HG02571 (cell line): Measurements from ENCODE around the gene HCN2.

Source experiments
- ATAC-seq: cut with Tn5 transposase; IDR thresholded peaks from one replicate; pipeline ENCODE4 v1.9.1; 2021; ENCODE audit warnings: mild to moderate bottlenecking, moderate library complexity; ENCODE audit not compliant: unreplicated experiment

HCN2 gene

DNA sequence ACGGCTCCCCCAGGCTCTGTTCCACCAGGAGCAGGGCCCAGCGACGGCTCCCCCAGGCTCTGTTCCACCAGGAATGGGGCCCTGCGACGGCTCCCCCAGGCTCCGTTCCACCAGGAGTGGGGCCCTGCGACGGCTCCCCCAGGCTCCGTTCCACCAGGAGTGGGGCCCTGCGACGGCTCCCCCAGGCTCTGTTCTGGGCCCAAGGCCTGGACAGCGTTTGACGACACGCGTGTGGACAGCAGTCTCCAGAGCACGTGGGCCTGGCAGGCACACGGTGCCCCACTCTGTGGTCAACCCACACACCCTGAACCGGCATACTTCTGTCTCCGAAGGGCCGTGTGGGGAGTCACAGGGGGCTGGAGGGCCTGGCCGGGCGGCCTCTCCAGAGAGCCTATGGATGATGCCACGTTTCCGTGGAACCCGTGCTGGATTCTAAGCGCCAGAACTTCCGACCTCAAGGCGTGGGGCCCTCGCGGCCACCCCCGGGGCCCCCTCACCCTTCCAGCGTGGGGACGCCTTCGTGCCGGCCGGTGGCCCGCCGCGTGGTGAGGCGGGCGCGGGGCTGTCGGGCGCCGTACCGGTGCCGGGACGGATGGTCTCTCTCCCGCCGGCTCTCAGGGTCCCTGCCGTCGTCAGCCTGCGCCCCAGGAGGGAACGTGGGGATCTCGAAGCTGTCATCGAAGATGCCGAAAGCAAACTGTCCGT is 61.6 kb downstream of the HCN2 start:
- no peak for ATAC-seq

DNA sequence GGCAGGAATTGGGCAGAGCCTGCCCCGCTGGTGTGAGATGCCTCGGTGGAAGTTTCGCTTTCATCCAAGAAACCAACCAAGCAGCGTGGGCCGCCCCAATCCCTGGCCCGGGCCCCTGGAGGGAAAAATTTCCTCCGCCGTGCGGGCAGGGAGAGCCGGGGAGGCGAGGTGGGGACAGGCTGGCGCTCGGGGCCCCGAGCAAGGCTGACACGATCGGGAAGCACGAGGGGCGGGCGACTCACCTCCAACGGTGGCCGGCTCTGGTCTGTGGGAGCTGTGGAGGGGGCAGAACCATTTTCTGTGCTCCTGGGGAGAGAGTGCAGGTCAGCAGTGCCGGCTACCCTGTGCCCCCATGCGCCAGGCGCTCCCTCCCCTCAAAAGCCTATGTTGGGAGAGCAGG is 62.3 kb downstream of the HCN2 start:
- no peak for ATAC-seq

DNA sequence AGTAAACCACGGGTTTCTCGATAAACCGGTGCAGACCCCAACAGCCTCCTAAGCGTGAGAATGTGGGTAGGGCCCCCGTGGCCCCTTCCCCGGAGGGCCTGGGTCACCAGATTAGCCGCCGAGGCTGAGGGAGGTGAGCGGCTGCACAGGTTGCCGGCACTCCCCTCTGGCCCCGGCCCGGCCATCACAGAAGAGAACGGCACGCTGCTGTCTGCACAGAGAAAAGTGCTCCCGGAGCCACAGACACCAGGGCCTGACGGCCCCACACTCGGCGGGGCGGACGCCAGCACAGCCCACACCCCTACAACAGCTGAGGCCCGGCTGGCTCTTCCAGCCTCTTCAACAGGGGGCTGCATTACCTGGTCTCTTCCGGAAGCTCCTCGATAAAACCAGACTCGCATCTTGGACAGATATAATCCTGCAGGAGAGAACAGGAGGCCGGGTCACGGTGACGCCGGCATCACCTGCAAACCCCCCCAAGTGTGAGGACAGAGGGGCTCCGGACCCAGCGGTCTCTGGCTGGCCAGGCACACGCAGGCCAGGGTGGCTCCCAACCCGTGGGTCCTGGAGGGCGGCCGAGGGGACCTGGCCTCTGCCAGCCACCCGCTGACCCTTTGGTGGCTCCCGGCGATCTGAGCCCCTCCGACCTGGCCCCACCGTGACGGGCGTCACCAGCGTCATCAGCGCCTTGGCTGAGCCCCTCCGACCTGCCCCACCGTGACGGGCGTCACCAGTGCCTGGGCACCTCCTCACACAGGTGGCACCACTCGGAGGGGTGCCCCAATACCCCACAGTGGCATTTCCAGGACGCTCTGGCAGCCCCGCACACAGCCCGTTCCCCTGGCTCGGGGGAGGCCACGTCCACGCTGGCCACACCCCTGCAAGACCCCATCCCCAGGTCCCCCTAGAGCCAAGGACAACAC is 63.0 kb downstream of the HCN2 start:
- ATAC-seq = no peak

DNA sequence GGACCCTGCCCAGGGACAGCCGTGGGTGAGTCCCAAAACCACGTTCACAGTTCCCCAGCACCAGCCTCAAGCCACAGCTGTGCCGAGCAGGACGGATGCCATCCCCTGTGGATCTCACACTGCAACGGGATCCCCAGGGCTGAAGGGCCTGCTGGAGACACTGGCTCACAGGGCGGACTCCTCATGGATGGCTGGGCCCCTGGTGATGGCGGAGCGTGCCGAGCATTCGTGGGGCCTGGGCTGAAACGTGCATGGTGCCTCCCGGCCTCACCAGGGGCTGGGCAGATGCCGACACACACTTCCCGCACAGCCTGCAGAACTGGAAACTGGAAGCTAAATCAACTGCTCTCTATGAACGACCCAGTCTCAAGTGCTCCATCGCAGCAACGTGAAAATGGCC is 63.7 kb downstream of the HCN2 start:
- ATAC-seq = no peak

DNA sequence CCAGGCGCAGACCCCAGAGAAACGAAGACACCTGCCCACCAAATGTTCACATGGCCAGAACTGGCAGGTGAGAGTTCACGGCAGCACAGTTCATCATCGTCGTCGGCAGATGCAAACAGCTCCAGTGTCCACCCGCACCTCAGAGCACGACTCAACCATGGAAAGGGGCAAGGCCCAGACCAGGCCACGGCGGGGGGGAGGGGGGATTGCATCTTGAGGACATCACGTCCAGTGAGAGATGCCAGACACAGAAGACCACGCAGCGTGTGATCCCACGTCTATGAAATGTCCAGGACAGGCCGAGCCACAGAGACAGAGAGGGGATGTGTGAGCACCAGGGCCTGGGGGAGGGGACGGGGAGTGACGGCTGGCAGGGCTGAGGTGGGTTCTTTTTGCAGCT is 66.0 kb downstream of the HCN2 start:
- no peak for ATAC-seq

DNA sequence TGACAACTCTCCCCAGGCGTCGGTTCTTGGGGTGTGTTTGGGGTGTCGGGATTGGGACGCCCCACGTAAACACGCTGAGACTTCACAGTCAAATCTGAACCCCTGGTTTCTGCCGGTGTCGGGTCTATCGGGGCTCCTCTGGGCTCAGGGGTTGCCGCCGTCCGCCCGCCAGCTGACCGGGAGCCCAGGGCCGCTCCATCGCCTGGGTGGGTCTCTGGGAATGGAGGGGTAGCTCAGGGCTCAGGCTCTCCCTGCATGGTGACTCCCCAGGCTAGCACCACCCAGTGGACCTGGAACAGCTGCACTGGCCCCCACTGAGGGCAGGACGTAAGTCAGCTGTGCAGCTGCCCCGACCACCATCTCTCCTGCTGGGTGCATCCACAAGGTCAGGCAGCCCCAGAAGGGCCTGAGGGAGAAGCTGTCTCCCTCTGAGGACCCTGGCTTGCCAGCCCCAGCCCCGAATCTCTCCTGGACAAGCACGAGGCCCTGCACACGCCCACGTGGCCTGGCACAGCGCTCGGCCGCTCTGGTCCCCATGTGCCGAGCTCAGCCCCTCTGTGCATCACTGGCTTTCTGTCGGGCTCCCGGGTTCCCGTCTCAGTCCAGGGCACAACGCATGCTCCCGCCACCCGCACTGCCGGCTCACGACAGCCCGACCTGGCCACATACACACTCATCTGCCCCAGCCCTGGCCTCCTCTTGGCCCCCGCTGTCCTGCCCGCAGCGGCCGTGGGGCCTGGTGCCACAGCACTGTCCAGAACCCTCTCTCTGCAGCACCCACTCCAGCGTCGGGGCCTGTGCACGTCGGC is 67.3 kb downstream of the HCN2 start:
- no peak for ATAC-seq

DNA sequence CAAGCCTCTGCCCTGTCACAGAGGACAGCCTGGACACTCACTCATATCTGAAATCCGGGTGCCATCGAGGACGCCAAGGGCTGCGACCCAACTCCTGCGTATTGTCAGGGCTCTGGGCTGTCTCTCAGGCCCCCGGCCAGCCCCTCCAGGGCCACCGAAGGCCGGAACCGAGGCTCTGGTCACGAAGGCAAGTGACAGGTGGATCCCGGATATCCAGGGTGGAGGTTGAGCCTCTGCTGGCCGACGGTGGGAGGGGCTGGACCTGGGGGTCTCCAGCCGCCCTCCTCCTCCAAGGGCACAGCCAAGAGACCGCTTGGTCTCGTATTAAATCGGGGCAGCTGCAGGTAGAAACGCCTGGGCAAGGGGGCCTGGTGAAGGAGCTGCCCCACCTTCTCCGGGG is 67.9 kb downstream of the HCN2 start:
- no peak for ATAC-seq

DNA sequence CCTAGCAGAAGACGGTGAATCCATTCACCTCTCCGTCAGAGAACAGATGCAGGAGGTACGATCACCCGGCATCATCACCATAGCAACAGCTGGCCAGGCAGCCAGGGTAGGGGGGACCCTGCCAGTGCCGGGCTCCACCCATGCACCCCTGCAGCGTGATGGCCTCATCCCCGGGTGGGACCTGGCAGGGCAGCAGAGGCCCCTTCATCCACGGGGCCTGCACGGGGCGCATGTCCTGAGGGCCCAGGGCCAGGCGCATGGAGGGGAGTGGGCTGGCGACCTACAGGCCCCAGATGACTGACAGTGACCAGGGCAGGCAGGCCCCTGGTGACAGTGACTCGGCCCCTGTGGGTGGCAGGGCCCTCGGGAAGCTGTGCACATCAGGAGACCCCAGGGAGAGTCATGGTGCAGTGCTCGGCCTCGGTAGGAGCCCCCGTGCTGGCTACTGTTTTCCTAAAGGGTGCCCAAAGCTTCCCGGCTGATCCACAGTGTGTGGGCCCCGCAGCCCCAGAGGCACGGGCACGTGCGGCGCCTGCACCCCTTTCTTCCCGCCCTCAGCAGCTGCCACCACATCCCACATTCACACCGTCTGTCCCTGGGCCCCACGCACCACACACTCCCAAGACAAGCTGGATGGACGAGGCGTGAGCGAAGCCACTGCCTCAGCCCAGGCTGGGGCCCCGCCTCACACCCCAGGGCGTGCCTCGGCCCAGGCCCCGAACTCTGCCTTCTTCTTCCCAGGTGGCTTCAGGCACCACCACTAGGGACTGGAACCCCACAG is 68.6 kb downstream of the HCN2 start:
- no peak for ATAC-seq

DNA sequence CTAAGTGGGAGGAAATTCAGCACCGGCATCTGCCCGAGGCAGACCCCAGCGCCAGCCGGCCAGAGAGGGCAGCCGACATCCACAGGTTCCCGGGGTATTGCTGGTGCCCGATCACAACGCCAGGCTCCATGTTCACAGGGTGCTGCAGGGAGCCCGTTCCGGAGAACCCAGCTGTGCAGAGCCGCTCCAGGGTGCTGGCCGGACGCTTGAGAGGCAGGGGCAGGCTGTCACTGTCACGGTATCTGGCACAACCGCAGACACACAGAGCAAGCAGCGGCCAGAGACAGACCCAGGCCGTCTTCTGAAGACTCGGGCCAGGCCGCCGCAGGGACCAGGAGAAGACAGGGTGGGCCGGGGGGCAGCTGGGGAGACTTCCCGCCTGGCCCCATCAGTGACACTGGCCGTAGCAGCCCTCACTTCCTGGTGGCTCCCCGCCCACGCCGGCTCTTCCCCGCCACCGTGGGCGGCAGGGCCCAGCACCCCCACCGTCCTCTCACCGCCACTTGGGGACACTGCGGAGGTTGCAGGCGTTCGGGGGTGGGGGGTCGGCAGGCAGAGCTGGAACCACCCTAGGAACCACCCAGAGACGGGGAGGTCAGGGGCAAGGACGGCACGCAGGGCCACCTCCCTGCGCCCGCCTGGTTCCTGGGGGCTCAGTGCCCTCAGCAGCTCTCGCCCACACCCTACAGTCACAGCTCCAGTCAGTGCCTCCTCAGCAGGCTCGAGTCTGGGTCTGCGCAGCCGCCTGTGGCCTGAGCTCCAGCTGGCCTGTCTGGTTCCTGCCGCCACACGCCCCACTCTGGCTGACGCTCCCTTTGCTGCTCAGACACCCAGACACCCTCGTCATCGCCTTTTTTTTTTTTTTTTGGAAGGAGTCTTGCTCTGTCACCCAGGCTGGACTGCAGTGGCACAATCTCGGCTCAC is 69.5 kb downstream of the HCN2 start:
- ATAC-seq = no peak

DNA sequence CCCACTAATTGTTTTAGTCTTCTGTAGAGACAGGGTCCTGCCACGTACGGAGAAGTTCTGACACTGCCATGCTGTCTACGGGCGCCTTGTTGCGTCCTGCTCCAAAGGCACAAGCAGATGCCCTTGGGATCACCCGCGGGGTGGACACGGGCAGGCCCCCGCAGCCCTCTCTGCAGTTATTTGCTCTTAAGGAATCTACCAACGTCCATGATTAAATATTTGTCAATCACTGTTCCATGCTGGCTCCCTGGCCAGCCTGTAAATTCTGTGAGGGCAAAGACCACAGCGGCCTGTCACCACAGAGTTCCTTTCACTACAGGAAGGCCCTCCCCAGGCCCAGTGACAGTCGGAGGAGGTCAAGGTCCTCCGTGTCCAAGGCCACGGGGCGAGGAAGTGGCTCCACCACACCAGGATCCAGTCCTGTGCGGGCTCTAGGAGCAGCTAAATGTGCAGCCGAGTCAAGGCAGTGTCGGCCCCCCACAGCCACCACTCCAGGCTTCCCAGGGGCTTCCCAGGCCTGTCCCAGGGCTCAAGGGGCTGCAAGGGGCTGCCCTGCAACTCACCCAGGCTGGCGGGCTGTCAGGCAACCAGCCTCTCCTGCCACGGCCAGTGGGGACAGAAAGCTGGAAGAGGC is 71.2 kb downstream of the HCN2 start:
- ATAC-seq = no peak

DNA sequence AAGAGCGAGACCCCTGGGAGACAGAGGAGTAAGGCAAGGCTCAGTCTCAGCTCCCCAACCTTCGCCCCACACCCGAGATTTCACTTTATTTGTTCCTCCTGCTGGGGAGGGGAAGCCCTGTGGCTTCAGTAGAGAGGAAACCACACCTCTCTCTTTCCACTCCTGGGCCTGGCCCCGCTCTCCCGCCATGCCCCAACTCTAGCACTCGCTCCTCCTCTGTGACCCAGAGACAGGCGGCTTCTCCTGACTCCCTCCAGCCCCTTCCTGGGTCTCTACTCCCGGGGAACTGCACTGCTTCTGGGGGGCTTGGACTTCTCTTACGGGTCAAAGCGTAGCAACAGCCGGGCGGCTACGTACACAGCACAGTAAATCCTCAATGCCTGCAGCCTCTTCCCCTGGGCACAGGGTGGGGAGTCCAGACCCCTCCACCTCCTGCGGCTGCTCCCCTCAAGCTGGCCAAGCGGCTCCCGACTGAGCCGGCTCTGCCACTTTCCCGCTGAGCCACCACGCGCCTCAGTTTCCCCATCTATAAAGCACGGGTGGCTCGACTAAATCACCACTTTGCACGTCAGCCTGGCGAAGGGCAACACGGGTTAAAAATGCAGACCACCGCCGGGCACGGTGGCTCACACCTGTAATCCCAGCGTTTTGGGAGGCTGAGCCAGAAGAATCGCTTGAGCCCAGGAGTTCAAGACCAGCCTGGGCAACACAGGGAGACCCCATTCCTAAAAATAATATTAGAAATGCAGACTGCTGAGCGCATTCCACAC is 71.9 kb downstream of the HCN2 start:
- no peak for ATAC-seq

DNA sequence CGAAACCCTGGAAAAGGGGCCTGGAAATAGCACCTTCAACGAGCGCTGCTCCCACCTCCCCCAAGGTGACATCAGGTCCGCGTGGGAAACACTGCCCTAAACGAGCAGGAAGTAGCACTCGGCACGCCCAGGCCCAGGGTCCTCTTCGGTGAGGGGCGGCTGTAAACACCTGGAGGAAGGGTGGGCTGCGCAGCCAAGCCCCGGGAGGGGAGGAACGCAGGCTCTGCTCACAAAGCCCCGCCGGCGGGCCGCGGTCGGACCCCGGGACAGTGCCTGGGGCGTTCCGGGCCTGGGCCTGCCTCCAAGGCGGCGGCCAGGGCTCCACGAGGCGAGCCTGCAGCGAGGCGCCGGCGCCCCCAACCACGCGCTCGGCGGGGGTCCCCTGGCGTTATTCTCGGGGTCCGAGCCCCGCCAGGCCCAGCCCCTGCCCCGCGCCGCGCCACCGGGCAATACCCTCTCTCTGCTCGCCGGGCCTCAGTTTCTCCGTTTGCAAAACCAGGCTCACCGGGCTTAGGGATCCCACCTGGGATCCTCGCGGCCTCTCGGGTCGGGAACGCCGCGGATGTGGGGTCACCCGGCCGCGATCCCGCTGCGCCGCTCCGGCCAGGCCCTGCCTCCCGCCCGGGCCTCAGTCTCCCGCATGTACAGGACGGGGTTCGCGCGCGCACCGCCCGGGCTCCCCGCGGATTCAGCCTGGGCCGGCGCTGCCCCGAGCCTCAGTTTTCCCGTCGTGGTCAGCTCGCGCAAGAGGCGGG is 72.7 kb downstream of the HCN2 start:
- ATAC-seq = peak; percentile 19

DNA sequence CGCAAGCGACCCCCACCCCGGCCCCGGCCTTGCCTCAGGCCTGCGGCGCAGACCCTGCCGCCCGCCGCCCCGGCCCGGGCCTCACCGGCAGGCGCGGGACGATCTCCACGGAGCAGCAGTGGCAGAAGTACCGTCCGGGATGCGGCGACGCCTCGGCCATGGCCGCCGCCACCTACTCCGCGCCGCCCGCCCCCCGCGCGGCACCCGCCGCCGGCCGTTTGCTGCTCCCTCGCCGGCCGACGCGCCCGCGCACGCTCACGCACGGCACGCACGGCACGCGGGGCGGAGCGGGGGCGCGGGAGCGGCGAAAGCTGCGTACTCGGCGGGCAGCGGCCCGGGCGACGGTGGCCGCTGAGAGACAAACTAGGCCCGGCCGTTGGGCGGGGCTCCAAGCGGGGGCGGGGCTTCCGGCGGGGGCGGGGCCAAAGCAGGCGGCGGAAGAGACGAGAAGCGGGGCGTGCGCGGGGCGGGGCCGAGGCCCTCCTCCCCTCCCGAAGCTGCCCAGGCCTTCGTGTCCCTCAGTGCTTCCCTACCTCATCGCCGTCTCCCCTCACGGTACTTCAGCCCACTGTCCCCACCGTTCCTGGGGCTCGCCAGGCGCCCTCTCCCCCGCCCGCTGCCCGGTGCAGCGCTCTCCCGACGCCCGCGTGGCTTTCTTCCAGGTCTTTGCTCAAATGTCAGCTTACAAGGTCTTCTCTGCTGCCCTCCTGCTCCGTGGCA is 73.4 kb downstream of the HCN2 start, which contains the start of gene RNF126:
RNF126 (minus strand) TSS at position 253 of the 720 bp plus-strand sequence; CDS start at position 160, 93 bp downstream.
- ATAC-seq = peak; percentile 61

DNA sequence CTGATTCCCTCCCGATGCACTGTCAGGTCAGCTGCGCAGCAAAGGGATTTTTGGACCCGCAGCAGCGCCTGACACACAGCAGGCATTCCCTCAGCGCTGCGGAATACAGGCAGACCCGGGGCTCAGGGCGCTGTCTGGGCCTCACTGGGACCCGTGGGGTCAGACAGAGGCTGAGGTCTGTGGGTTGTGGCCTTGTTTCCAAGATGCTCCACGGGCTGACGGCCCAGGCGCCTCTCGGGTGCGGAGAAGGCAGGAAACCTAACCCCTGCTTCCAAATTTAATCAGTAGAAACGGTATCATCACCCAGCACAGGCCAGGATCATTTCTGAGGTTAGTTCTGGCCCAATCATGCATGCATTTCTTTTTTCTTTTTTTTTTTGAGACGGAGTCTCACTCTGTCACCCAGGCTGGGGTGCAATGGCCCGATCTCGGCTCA is 74.0 kb downstream of the HCN2 start:
- no peak for ATAC-seq

DNA sequence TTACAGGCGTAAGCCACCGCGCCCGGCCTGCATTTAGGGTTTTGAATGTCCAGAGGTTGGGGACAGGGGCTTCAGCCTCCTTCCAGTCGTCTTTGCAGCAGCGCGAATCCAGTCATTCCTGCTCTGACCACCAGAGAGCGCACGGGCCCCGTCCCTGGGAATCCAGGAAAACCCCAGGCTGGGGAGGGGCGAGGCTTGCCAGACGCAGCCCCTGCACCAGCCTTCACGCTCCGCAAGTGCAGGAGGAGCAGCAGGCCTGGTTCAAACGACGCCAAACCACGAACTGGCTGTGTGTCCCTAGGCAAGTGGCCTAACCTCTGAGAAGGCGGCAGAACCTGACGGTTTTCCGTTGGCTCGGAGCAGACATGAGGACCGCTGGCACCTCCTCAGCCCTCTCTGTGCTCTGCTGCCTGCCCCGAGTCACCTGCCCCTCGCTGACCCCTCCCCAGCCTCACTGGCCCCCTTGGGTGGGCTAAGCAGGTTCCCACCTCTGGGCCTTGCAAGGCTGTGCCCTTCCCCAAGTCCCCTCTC is 75.3 kb downstream of the HCN2 start:
- no peak for ATAC-seq
